Liver (tissue), 9 donors: ENCODE data around the gene ABL2. TPM values are rescaled to one million over a fixed set of nuclear protein-coding genes. Genes with fewer than 3 reads are reported as not detected.
A peak's percentile ranks its signal among the peaks of the same experiment; 100 is the strongest.

Experiments
- DNase-seq: peaks from one replicate; pipeline ENCODE4 v3.0.0-alpha.2; 2017; ENCODE audit warnings: low spot score
- H3K27ac ChIP-seq, 2 donors: one replicate each; pipeline ENCODE4 v1.7.0; 2013; ENCODE audit warnings: inconsistent platforms in 2 of 2, low read length in 2 of 2, control low read depth in 1 of 2, low read depth in 1 of 2, mild to moderate bottlenecking in 1 of 2
- H3K27me3 ChIP-seq, 4 donors: one replicate each; pipeline versions ENCODE4 v1.6.1 to v1.7.0; 2013; ENCODE audit warnings: low read length in 3 of 4, inconsistent platforms in 1 of 4, mild to moderate bottlenecking in 1 of 4, moderate library complexity in 1 of 4; ENCODE audit not compliant: control insufficient read depth in 4 of 4, insufficient read depth in 4 of 4
- H3K36me3 ChIP-seq, 4 donors: one replicate each; pipeline versions ENCODE4 v1.6.1 to v1.7.0; 2013; ENCODE audit warnings: low read length in 3 of 4, mild to moderate bottlenecking in 3 of 4, low read depth in 1 of 4, moderate library complexity in 1 of 4; ENCODE audit not compliant: control insufficient read depth in 4 of 4, insufficient read depth in 3 of 4
- H3K4me1 ChIP-seq, 4 donors: one replicate each; pipeline versions ENCODE4 v1.6.1 to v1.7.0; 2013; ENCODE audit warnings: low read length in 3 of 4, mild to moderate bottlenecking in 3 of 4, moderate library complexity in 1 of 4; ENCODE audit not compliant: control insufficient read depth in 4 of 4, insufficient read depth in 4 of 4
- H3K4me3 ChIP-seq, 3 donors: one replicate each; pipeline versions ENCODE4 v1.6.1 to v1.7.0; 2013; ENCODE audit warnings: low read length in 3 of 3, control low read depth in 1 of 3, low read depth in 1 of 3, mild to moderate bottlenecking in 1 of 3
- H3K9ac ChIP-seq, 2 donors: one replicate each; pipeline ENCODE4 v1.7.0; 2013; ENCODE audit warnings: low read length in 2 of 2, mild to moderate bottlenecking in 2 of 2, moderate library complexity in 2 of 2, control low read depth in 1 of 2, low read depth in 1 of 2
- H3K9me3 ChIP-seq, 4 donors: one replicate each; pipeline versions ENCODE4 v1.6.1 to v1.7.0; 2013; ENCODE audit warnings: low read length in 3 of 4; ENCODE audit not compliant: control insufficient read depth in 4 of 4
- EGR1 ChIP-seq, 2 donors: IDR thresholded peaks; 2 replicates each; pipeline ENCODE4 v1.6.1; 2016 to 2018; ENCODE audit warnings: antibody characterized with exemption in 2 of 2, low read depth in 2 of 2
- FOXA1 ChIP-seq: IDR thresholded peaks from 2 replicates; pipeline ENCODE4 v1.6.1; 2016; ENCODE audit warnings: antibody characterized with exemption
- FOXA2 ChIP-seq: IDR thresholded peaks from 2 replicates; pipeline ENCODE4 v1.6.1; 2016; ENCODE audit warnings: antibody characterized with exemption
- GABPA ChIP-seq, 2 donors: IDR thresholded peaks in 1 of 2; conservative IDR thresholded peaks in 1 of 2; 2 replicates each; pipeline ENCODE4 v1.6.1; 2016; ENCODE audit warnings: antibody characterized with exemption in 2 of 2, mild to moderate bottlenecking in 1 of 2, moderate library complexity in 1 of 2
- HNF4A ChIP-seq, 2 donors: conservative IDR thresholded peaks; 2 replicates each; pipeline ENCODE4 v1.6.1; 2016; ENCODE audit warnings: antibody characterized with exemption in 2 of 2, mild to moderate bottlenecking in 2 of 2
- HNF4G ChIP-seq: IDR thresholded peaks from 2 replicates; pipeline ENCODE4 v1.6.1; 2016; ENCODE audit warnings: antibody characterized with exemption
- JUND ChIP-seq, 2 donors: IDR thresholded peaks; 2 replicates each; pipeline ENCODE4 v1.6.1; 2016; ENCODE audit warnings: antibody characterized with exemption in 2 of 2
- MAX ChIP-seq: IDR thresholded peaks from 2 replicates; pipeline ENCODE4 v1.6.1; 2016; ENCODE audit warnings: antibody characterized with exemption
- NR2F2 ChIP-seq: IDR thresholded peaks from 2 replicates; pipeline ENCODE4 v1.6.1; 2016; ENCODE audit warnings: antibody characterized with exemption
- RAD21 ChIP-seq, 2 donors: IDR thresholded peaks; 2 replicates each; pipeline ENCODE4 v1.6.1; 2016; ENCODE audit warnings: antibody characterized with exemption in 2 of 2, mild to moderate bottlenecking in 2 of 2
- RXRA ChIP-seq, 2 donors: IDR thresholded peaks; 2 replicates each; pipeline ENCODE4 v1.6.1; 2017 to 2018; ENCODE audit warnings: antibody characterized with exemption in 2 of 2, mild to moderate bottlenecking in 1 of 2
- TAF1 ChIP-seq: conservative IDR thresholded peaks from 2 replicates; pipeline ENCODE4 v1.6.1; 2016; ENCODE audit warnings: antibody characterized with exemption, mild to moderate bottlenecking
- YY1 ChIP-seq: IDR thresholded peaks from 2 replicates; pipeline ENCODE4 v1.6.1; 2016; ENCODE audit warnings: antibody characterized with exemption, mild to moderate bottlenecking
- ZBTB33 ChIP-seq: IDR thresholded peaks from 2 replicates; pipeline ENCODE4 v1.6.1; 2016; ENCODE audit warnings: antibody characterized with exemption
- WGBS: extraction: QIAGEN DNeasy Blood & Tissue Kit; methylation state at CpG from one replicate; pipeline ENCODE4 v1.1.7; 2013; 5-methylcytosine and 5-hydroxymethylcytosine counted together
- polyA plus RNA-seq, 2 donors: library from polyadenylated mRNA; stranded (reverse) in 1 of 2; unstranded in 1 of 2; fragments of 200-250 nt in 1 of 2; fragments of >200 nt in 1 of 2; fragmentation: Nextera tagmentation in 1 of 2; extraction: Ambion mirVana in 1 of 2; gene quantifications; one replicate each; pipeline versions ENCODE4 v1.2.1 to v1.2.3, GENCODE V29; 2013 to 2015
- total RNA-seq, 2 donors: library from RNA; depleted of rRNA; stranded (reverse); fragments of >200 nt; gene quantifications; one replicate each; pipeline ENCODE4 v1.2.3, GENCODE V29; 2014
- TF ChIP-seq, protein P1 (sequence below): fragments of 150-350 bp; IDR thresholded peaks from 2 replicates; pipeline ENCODE4 v1.5.1; 2017; ENCODE audit warnings: improper control_type of control experiment, low read depth, low read length; ENCODE audit not compliant: missing input control
- donor health status: healthy.
- donor health status: healthy.
- donor health status: healthy.
- donor health status: healthy.
- donor health status: healthy.

The ABL2 gene
- total and polyA plus RNA-seq, 4 donors, result 1.8 to 7.8 (median 3.4) TPM

DNA sequence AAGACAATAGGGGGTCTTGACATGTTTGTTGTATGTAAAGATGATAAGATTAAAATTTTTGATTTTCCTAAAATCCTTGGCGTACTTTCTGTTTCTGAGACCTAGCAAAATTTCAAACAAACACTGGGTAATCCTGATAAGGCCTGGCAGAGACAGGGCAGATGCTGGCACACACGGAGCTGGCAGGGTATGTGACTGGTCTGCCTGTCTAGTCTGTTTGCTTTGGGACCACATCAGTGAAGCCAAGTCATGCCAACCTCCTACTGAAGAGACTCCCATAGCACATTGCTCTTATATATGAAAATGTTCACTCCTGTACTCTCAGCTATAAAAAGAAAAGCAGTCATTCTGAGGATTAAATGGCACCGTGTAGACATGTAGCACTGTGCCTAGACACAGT is 133.6 kb downstream of the ABL2 start:
- peaks cover 13 to 53% (median 50%) of the 10 kb centered on the region in 4 donors for H3K4me1 ChIP-seq
- TF ChIP-seq HNF4G (no peak), FOXA1 (no peak), MAX (no peak), NR2F2 (no peak), RXRA (IDR thresholded peaks at IDR 0.05) (peak in 1 of 2 donors; percentile 56), YY1 (no peak), TAF1 (no peak), RAD21 (IDR thresholded peaks at IDR 0.05) (no peak), FOXA2 (no peak), EGR1 (IDR thresholded peaks at IDR 0.05; ENCODE audit: low read depth in 2 of 2) (no peak), HNF4A (conservative IDR thresholded peaks at IDR 0.05) (peak in 1 of 2 donors; percentile 32), GABPA (IDR thresholded peaks at IDR 0.05 in 1 of 2, conservative IDR thresholded peaks at IDR 0.05 in 1 of 2) (no peak), ZBTB33 (no peak)
- TF ChIP-seq, protein P1, sequence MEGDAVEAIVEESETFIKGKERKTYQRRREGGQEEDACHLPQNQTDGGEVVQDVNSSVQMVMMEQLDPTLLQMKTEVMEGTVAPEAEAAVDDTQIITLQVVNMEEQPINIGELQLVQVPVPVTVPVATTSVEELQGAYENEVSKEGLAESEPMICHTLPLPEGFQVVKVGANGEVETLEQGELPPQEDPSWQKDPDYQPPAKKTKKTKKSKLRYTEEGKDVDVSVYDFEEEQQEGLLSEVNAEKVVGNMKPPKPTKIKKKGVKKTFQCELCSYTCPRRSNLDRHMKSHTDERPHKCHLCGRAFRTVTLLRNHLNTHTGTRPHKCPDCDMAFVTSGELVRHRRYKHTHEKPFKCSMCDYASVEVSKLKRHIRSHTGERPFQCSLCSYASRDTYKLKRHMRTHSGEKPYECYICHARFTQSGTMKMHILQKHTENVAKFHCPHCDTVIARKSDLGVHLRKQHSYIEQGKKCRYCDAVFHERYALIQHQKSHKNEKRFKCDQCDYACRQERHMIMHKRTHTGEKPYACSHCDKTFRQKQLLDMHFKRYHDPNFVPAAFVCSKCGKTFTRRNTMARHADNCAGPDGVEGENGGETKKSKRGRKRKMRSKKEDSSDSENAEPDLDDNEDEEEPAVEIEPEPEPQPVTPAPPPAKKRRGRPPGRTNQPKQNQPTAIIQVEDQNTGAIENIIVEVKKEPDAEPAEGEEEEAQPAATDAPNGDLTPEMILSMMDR, result no peak
- 47% methylated on average over 3 of the region's 3 CpGs for WGBS
- no peak overlapping the region for H3K4me3 ChIP-seq
- H3K36me3 ChIP-seq, result peaks cover 5 to 29% (median 24%) of the 10 kb centered on the region in 4 donors
- H3K9me3 ChIP-seq, result no peaks in the 10 kb centered on the region
- H3K27ac ChIP-seq, result peak overlapping the region in 1 of 2 donors; percentile 48
- H3K27me3 ChIP-seq, result no peaks in the 10 kb centered on the region
- no peak overlapping the region for H3K9ac ChIP-seq
- DNase-seq, result no peak

DNA sequence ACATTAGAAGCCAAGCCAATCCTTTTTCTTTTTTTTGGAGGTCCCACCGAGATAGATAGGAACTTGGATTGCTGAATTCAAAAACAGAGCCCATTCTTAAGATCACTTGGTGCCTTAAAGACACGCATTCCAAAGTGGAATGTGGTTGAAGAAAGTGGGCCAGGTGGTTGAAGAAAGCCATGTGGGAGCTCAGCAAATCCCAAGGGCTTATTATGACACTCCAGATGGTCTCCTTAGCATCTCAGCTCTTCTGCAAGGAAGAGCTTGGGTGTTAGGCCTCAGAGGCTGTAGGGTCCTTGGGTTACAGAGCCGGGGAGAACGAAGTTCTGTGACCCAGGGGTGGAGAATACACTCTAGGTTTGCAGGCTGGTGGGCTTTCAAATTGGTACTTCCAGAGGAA is 134.1 kb downstream of the ABL2 start:
- Histone ChIP-seq H3K4me3 (no peak overlapping the region), H3K27me3 (no peaks in the 10 kb centered on the region), H3K27ac (peak overlapping the region; percentile 7 to 48), H3K9me3 (no peaks in the 10 kb centered on the region), H3K4me1 (peaks cover 18 to 58% (median 55%) of the 10 kb centered on the region in 4 donors), H3K9ac (no peak overlapping the region), H3K36me3 (peaks cover 5 to 29% (median 24%) of the 10 kb centered on the region in 4 donors)
- TF ChIP-seq RXRA (IDR thresholded peaks at IDR 0.05) (no peak), JUND (IDR thresholded peaks at IDR 0.05) (no peak), RAD21 (IDR thresholded peaks at IDR 0.05) (no peak), HNF4G (no peak), HNF4A (conservative IDR thresholded peaks at IDR 0.05) (no peak)
- 87% methylated on average over 4 of the region's 4 CpGs for WGBS
- DNase-seq, result no peak

- WGBS, result 81% methylated on average over 5 of the region's 5 CpGs
- peaks cover 5 to 29% (median 24%) of the 10 kb centered on the region in 4 donors for H3K36me3 ChIP-seq
Measured at GRCh38 chr1:179094818-179095217, 134.7 kb downstream of the ABL2 start.

More at GRCh38 chr1:179094818-179095217, 134.7 kb downstream of the ABL2 start:
- Histone ChIP-seq H3K9ac (no peak overlapping the region), H3K4me1 (peaks cover 21 to 62% (median 59%) of the 10 kb centered on the region in 4 donors), H3K9me3 (no peaks in the 10 kb centered on the region), H3K27ac (no peak overlapping the region), H3K27me3 (no peaks in the 10 kb centered on the region), H3K4me3 (no peak overlapping the region)
- TF ChIP-seq, protein P1, result no peak
- TF ChIP-seq JUND (IDR thresholded peaks at IDR 0.05), result no peak
- DNase-seq, result no peak
